CD4-positive, alpha-beta T cell treated with Interleukin-10 for 1 hour (primary cell): ENCODE data around the gene GPR183.

ENCODE experiments used
- DNase-seq: peaks from one replicate; pipeline ENCODE4 v3.0.0-alpha.2; 2020

Gene GPR183

GRCh38 chr13:99290894-99291293 is 16.3 kb downstream of the GPR183 start:
- no peak for DNase-seq

GRCh38 chr13:99289674-99290337 is 17.4 kb downstream of the GPR183 start:
- DNase-seq, result peak; percentile 78

- no peak for DNase-seq
These were observed 17.9 kb downstream of the GPR183 start for GRCh38 chr13:99289271-99289670.

GRCh38 chr13:99288089-99288488 is 19.1 kb downstream of the GPR183 start:
- no peak for DNase-seq

- no peak for DNase-seq
These were observed 19.6 kb downstream of the GPR183 start for GRCh38 chr13:99287551-99287950.

- DNase-seq, result no peak
These were observed 21.6 kb downstream of the GPR183 start for GRCh38 chr13:99285432-99286182.

- DNase-seq, result peak; percentile 65
These were observed 24.7 kb downstream of the GPR183 start for GRCh38 chr13:99282264-99283231.

GRCh38 chr13:99281811-99282263 is 25.4 kb downstream of the GPR183 start:
- DNase-seq, result peak; percentile 81

- no peak for DNase-seq
These were observed 27.0 kb downstream of the GPR183 start for GRCh38 chr13:99280166-99280565.

- DNase-seq, result no peak
These were observed 27.6 kb downstream of the GPR183 start for GRCh38 chr13:99279637-99280036.

- no peak for DNase-seq
These were observed 28.4 kb downstream of the GPR183 start for GRCh38 chr13:99278843-99279242.

- no peak for DNase-seq
These were observed 29.0 kb downstream of the GPR183 start for GRCh38 chr13:99278200-99278599.

- no peak for DNase-seq
These were observed 29.6 kb downstream of the GPR183 start for GRCh38 chr13:99277629-99278028.

- DNase-seq, result no peak
These were observed 30.5 kb downstream of the GPR183 start for GRCh38 chr13:99276706-99277105.

- DNase-seq, result peak; percentile 64
These were observed 32.1 kb downstream of the GPR183 start for GRCh38 chr13:99275093-99275469.

GRCh38 chr13:99273128-99273527 is 34.1 kb downstream of the GPR183 start:
- peak; percentile 70 for DNase-seq

- DNase-seq, result no peak
These were observed 34.7 kb downstream of the GPR183 start for GRCh38 chr13:99272481-99272880.

- no peak for DNase-seq
These were observed 36.0 kb downstream of the GPR183 start for GRCh38 chr13:99271249-99271648.

GRCh38 chr13:99270518-99270917 is 36.7 kb downstream of the GPR183 start:
- no peak for DNase-seq

- DNase-seq, result peak; percentile 78
These were observed 37.5 kb downstream of the GPR183 start for GRCh38 chr13:99269627-99270241.

- no peak for DNase-seq
These were observed 38.4 kb downstream of the GPR183 start for GRCh38 chr13:99268822-99269221.

- no peak for DNase-seq
These were observed 39.3 kb downstream of the GPR183 start for GRCh38 chr13:99267927-99268326.

GRCh38 chr13:99266827-99267226 is 40.4 kb downstream of the GPR183 start:
- DNase-seq, result no peak
